Endothelial cell of umbilical vein (primary cell): Measurements from ENCODE around the gene ASPM. TPM values are rescaled to one million over a fixed set of nuclear protein-coding genes. Genes with fewer than 3 reads are reported as not detected.

Experiments
- BruUV-seq: library from RNA; stranded (reverse); fragments of 400-500 nt; replicated peaks from 2 replicates; lab custom pipeline; 2021; lab: Mats Ljungman, UMichigan
- CTCF ChIA-PET: fragments of 300-600, 350-600 bp; sonication (Branson Sonifier 250); formaldehyde crosslinking; loops from one replicate; lab custom pipeline; 2021; ENCODE audit warnings: antibody characterized with exemption, inconsistent platforms; lab: Charles Lee
- POLR2A ChIA-PET: fragments of 300-600, 350-600 bp; sonication (Branson Sonifier 250); formaldehyde crosslinking; loops from one replicate; lab custom pipeline; 2021; ENCODE audit warnings: antibody characterized with exemption, inconsistent platforms; lab: Charles Lee
- DNase-seq: peaks from one replicate; pipeline ENCODE4 v3.0.0-alpha.2; 2011; ENCODE audit warnings: low read depth, low spot score
- FAIRE-seq: peaks from 2 replicates; lab custom pipeline; 2011; peaks lifted over from hg19 to GRCh38; lab: Jason Lieb, UNC
- H2AFZ ChIP-seq: 2 replicates; pipeline ENCODE4 v1.6.0; 2012; ENCODE audit warnings: low read depth, low read length, control low read depth, inconsistent platforms
- H3K27ac ChIP-seq: 2 replicates; pipeline ENCODE4 v1.5.1; 2011; ENCODE audit warnings: low read depth, mild to moderate bottlenecking, control low read depth, low read length, moderate library complexity; ENCODE audit not compliant: insufficient read depth
- H3K27me3 ChIP-seq, 2 experiments: 2 replicates each; pipeline versions ENCODE4 v1.6.0 to v1.6.1; 2011; ENCODE audit warnings: low read length in 2 of 2, mixed read lengths in 1 of 2; ENCODE audit not compliant: control insufficient read depth in 2 of 2, insufficient read depth in 2 of 2
- H3K36me3 ChIP-seq, 2 experiments: 2 replicates in 1 of 2; 3 replicates in 1 of 2; pipeline ENCODE4 v1.5.1; 2011; ENCODE audit warnings: low read length in 2 of 2, mild to moderate bottlenecking in 1 of 2, moderate library complexity in 1 of 2; ENCODE audit not compliant: control insufficient read depth in 2 of 2, insufficient read depth in 2 of 2; ENCODE audit errors: extremely low read depth in 1 of 2
- H3K4me1 ChIP-seq: 3 replicates; pipeline ENCODE4 v1.5.1; 2011; ENCODE audit warnings: mild to moderate bottlenecking, low read length; ENCODE audit not compliant: control insufficient read depth, insufficient read depth; ENCODE audit errors: extremely low read depth
- H3K4me2 ChIP-seq: 2 replicates; pipeline ENCODE4 v1.6.1; 2011; ENCODE audit warnings: low read length, control low read depth, mixed read lengths; ENCODE audit not compliant: insufficient read depth
- H3K4me3 ChIP-seq, 3 experiments: fragments of 200-600 bp in 1 of 3; sonication (generic), shearing (Covaris generic) in 1 of 3; replicated peaks in 1 of 3; 2 replicates each; pipeline ENCODE4 v1.5.1; 2011 to 2016; ENCODE audit warnings: control low read depth in 3 of 3, low read length in 3 of 3, mild to moderate bottlenecking in 2 of 3, inconsistent platforms in 1 of 3, low read depth in 1 of 3, moderate library complexity in 1 of 3; ENCODE audit not compliant: insufficient read depth in 1 of 3
- H3K79me2 ChIP-seq: 2 replicates; pipeline ENCODE4 v1.6.0; 2012; ENCODE audit warnings: low read length, inconsistent platforms; ENCODE audit not compliant: control insufficient read depth, insufficient read depth
- H3K9ac ChIP-seq: replicated peaks from 2 replicates; pipeline ENCODE3; 2011; ENCODE audit warnings: low read length, control low read depth; ENCODE audit not compliant: insufficient read depth; ENCODE audit errors: extremely low read depth
- H3K9me1 ChIP-seq: replicated peaks from 3 replicates; pipeline ENCODE4 v1.6.0; 2011; ENCODE audit warnings: mild to moderate bottlenecking, low read length; ENCODE audit not compliant: control insufficient read depth, insufficient read depth; ENCODE audit errors: extremely low read depth
- H3K9me3 ChIP-seq: replicated peaks from 2 replicates; pipeline ENCODE4 v1.5.1; 2012; ENCODE audit warnings: low read length, inconsistent platforms; ENCODE audit not compliant: control insufficient read depth, insufficient read depth
- H4K20me1 ChIP-seq: replicated peaks from 2 replicates; pipeline ENCODE3; 2011; ENCODE audit warnings: mild to moderate bottlenecking, low read length; ENCODE audit not compliant: control insufficient read depth, insufficient read depth; ENCODE audit errors: extremely low read depth
- CTCF ChIP-seq, 2 donors: IDR thresholded peaks; 1 replicate in 1 of 2; 2 replicates in 1 of 2; pipeline ENCODE4 v1.5.1; 2011; ENCODE audit warnings: low read length in 2 of 2, mild to moderate bottlenecking in 2 of 2, moderate library complexity in 2 of 2, control low read depth in 1 of 2, inconsistent platforms in 1 of 2, low read depth in 1 of 2; ENCODE audit not compliant: insufficient read depth in 1 of 2; ENCODE audit errors: extremely low read depth in 1 of 2
- EZH2 ChIP-seq: IDR thresholded peaks from 2 replicates; pipeline ENCODE4 v1.6.1; 2012; ENCODE audit warnings: borderline replicate concordance, low read depth, mild to moderate bottlenecking, moderate library complexity, low read length, inconsistent platforms; ENCODE audit not compliant: severe bottlenecking
- MYC ChIP-seq: IDR thresholded peaks from one replicate; pipeline ENCODE4 v1.6.1; 2011; ENCODE audit warnings: mild to moderate bottlenecking, low read depth, low read length
- POLR2A ChIP-seq: IDR thresholded peaks from 2 replicates; pipeline ENCODE4 v1.6.1; 2012; ENCODE audit warnings: low read depth, mild to moderate bottlenecking, control low read depth, low read length
- POLR2AphosphoS5 ChIP-seq: IDR thresholded peaks from 2 replicates; pipeline ENCODE4 v1.6.1; 2012; ENCODE audit warnings: low read depth, mild to moderate bottlenecking, control low read depth, low read length, moderate library complexity; ENCODE audit not compliant: insufficient read depth
- dilution Hi-C: fragments of 300-500 bp; cut with MboI; formaldehyde crosslinking; loops from one replicate; pipeline ENCODE4 v1.15.0; 2019; ENCODE audit warnings: low sequenced_read_pairs; ENCODE audit not compliant: extremely low pct_ligation_motif_present
- intact Hi-C: fragments of 100-400 bp; cut with micrococcal nuclease; formaldehyde crosslinking; loops from one replicate; pipeline ENCODE4 v1.10.0; 2022
- polyA plus RNA-seq, 4 experiments: library from polyadenylated mRNA; depleted of rRNA in 3 of 4; stranded (reverse) in 3 of 4; unstranded in 1 of 4; fragments of >200 nt; gene quantifications; 2 replicates each; pipeline versions ENCODE4 v1.2.1 to v1.2.3, GENCODE V29; 2011 to 2012; ENCODE audit warnings: missing spikeins in 1 of 4
- total RNA-seq: library from RNA; stranded (reverse); gene quantifications from 2 replicates; pipeline ENCODE4 v1.2.3, GENCODE V29; 2021

The ASPM gene
- total and polyA plus RNA-seq, 2 donors (not counting 3 experiments of a cell fraction or from before 2014, with no cell fraction given) = 5.3 to 55.1 TPM

GRCh38 chr1:197103300-197103699, 43.2 kb downstream of the ASPM start:
- H2AFZ ChIP-seq = no peak overlapping the region
- H3K36me3 ChIP-seq = peaks cover 0 to 18% of the 10 kb centered on the region in 2 experiments
- no peaks in the 10 kb centered on the region for H4K20me1 ChIP-seq

More at GRCh38 chr1:197103300-197103699, 43.2 kb downstream of the ASPM start:
- Histone ChIP-seq H3K4me1 (no peaks in the 10 kb centered on the region), H3K9ac (no peak overlapping the region), H3K79me2 (peaks cover 7% of the 10 kb centered on the region), H3K27me3 (no peaks in the 10 kb centered on the region), H3K4me3 (no peak overlapping the region), H3K27ac (no peak overlapping the region), H3K4me2 (no peak overlapping the region), H3K9me3 (no peaks in the 10 kb centered on the region), H3K9me1 (no peaks in the 10 kb centered on the region)
- dilution Hi-C loops (no loop called here), intact Hi-C loops (no loop called here)
- no peak for FAIRE-seq
- CTCF ChIA-PET = interaction anchor here (0.7 kb wide), 1 partner anchor 11 kb away, joined by 3 read pairs; no protein-coding TSS in a partner anchor
- POLR2A ChIA-PET = no interaction called here
- BruUV-seq = no TSS peak
- TF ChIP-seq MYC (no peak), POLR2AphosphoS5 (no peak), POLR2A (no peak), CTCF (IDR thresholded peaks at IDR 0.05; ENCODE audit: extremely low read depth in 1 of 2, insufficient read depth in 1 of 2, low read depth in 1 of 2, low read length in 2 of 2) (no peak), EZH2 (no peak)
- DNase-seq = peak; percentile 33
